ENCODE data around the gene CYP3A4.

Gene CYP3A4

DNA sequence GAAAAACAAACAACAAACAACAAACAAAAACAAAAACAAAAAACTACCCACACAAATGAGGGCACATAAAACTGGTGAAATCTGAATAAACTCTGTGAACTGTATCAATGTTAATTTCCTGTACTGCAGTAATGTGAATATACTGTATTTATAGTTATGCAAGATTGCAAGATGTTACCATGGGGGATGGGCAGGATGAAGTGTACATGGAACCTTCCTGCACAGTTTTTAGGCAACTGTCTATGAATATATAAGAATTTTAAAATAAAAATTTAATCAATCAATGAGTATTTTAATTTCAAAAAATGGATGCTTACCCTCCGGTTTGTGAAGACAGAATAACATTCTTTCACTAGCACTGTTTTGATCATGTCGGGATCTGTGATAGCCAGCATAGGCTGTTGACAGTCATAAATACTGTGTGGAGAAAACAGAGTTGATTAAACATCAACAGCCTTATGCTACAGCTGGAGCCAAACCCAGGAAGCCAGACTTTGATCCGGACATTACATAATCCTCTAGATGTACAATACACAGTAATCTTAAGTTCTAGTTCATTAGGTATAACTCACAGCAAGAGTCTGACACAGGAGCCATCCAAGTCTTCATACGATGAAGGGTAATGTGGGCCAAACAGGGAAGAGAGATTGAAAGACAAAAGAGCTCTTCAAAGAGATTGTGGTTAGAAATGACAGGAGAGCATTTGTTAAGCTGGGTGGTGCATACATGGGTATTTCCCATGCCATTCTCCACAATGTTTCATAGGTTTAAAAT, 63.8 kb downstream of the CYP3A4 start:
- no peak for FAIRE-seq

GRCh38 chr7:99713995-99714570, 69.9 kb downstream of the CYP3A4 start:
- no peak for FAIRE-seq

- FAIRE-seq: no peak
These were observed 74.0 kb downstream of the CYP3A4 start for GRCh38 chr7:99709838-99710578.

DNA sequence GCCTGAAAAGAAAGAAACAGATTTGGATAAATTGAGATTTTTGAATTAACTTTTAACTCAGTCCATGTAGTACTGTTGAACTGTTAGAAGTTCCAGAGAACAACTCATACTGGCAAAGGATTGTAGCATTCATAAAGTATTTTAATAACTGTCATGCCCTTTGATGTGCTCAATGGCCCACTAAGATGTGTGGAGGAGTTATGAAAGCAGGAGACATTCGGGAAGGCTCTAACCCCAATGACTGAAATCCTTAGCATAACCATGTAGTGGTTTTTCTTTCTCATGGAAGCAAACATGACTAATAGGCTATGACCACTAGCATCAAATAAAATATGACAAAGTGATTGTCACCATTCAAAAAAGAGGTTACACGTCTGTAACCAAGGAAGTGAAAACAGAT, 74.7 kb downstream of the CYP3A4 start:
- no peak for FAIRE-seq

GRCh38 chr7:99707096-99707495, 76.9 kb downstream of the CYP3A4 start:
- no peak for FAIRE-seq

All from A204.1 (cell line).